IMR-90 (cell line): ENCODE measurements around the gene ZMYM2. TPM values are rescaled to one million over a fixed set of nuclear protein-coding genes. Genes with fewer than 3 reads are reported as not detected.

Experiments
- ATAC-seq: fragments of 200-7000 bp; cut with Tn5 transposase; 2 replicates; pipeline ENCODE4 v1.9.1; 2020; ENCODE audit warnings: low read depth, mild to moderate bottlenecking, moderate library complexity
- Bru-seq: library from RNA; stranded (reverse); fragments of 400-500 nt; gene quantifications from one replicate; lab custom pipeline; 2021; lab: Mats Ljungman, UMichigan
- BruChase-seq, 2 experiments: library from RNA; stranded (reverse); fragments of 400-500 nt; gene quantifications; one replicate each; lab custom pipeline; 2021; lab: Mats Ljungman, UMichigan
- BruUV-seq: library from RNA; stranded (reverse); fragments of 400-500 nt; replicated peaks from 2 replicates; lab custom pipeline; 2021; lab: Mats Ljungman, UMichigan
- CTCF ChIA-PET: fragments of 300-600 bp; formaldehyde crosslinking; extraction: SDS; loops from one replicate; lab custom pipeline; 2021; ENCODE audit warnings: antibody characterized with exemption; lab: Yijun Ruan, JAX
- POLR2A ChIA-PET: fragments of 300-600 bp; sonication (Branson Sonifier 250); formaldehyde crosslinking; loops from one replicate; lab custom pipeline; 2022; ENCODE audit warnings: antibody characterized with exemption; ENCODE audit not compliant: unreplicated experiment; lab: Charles Lee
- DNase-seq: peaks from one replicate; pipeline ENCODE4 v3.0.0; 2013
- H2AFZ ChIP-seq: replicated peaks from 2 replicates; pipeline ENCODE3; 2013; ENCODE audit warnings: low read length, mild to moderate bottlenecking; ENCODE audit not compliant: poor library complexity
- H2AK5ac ChIP-seq: 2 replicates; pipeline ENCODE4 v1.6.1; 2013; ENCODE audit warnings: low read depth, low read length, inconsistent platforms
- H2AK9ac ChIP-seq: replicated peaks from 2 replicates; pipeline ENCODE3; 2013; ENCODE audit warnings: mild to moderate bottlenecking, low read depth, low read length, moderate library complexity; ENCODE audit not compliant: poor library complexity
- H2BK120ac ChIP-seq: 2 replicates; pipeline ENCODE4 v1.6.1; 2013; ENCODE audit warnings: low read depth, low read length, inconsistent platforms
- H2BK15ac ChIP-seq: 3 replicates; pipeline ENCODE4 v1.6.1; 2013; ENCODE audit warnings: low read depth, low read length, inconsistent platforms
- H2BK20ac ChIP-seq: 2 replicates; pipeline ENCODE4 v1.6.1; 2013; ENCODE audit warnings: low read depth, mild to moderate bottlenecking, inconsistent platforms, low read length, moderate library complexity
- H2BK5ac ChIP-seq: 2 replicates; pipeline ENCODE4 v1.6.1; 2013; ENCODE audit warnings: mild to moderate bottlenecking, low read depth, low read length, inconsistent platforms; ENCODE audit not compliant: poor library complexity, severe bottlenecking
- H3K14ac ChIP-seq: replicated peaks from 2 replicates; pipeline ENCODE4 v1.6.1; 2013; ENCODE audit warnings: low read depth, low read length, inconsistent platforms
- H3K18ac ChIP-seq: 2 replicates; pipeline ENCODE4 v1.6.1; 2013; ENCODE audit warnings: low read depth, low read length, control low read depth
- H3K23ac ChIP-seq: 2 replicates; pipeline ENCODE4 v1.6.1; 2013; ENCODE audit warnings: low read depth, low read length, inconsistent platforms
- H3K27ac ChIP-seq: 2 replicates; pipeline ENCODE4 v1.5.1; 2013; ENCODE audit warnings: mild to moderate bottlenecking, control low read depth, low read length; ENCODE audit not compliant: insufficient read depth
- H3K27me3 ChIP-seq: 2 replicates; pipeline ENCODE4 v1.6.1; 2013; ENCODE audit warnings: low read length; ENCODE audit not compliant: control insufficient read depth, insufficient read depth
- H3K36me3 ChIP-seq: 2 replicates; pipeline ENCODE4 v1.6.1; 2013; ENCODE audit warnings: low read length, mixed read lengths; ENCODE audit not compliant: control insufficient read depth, insufficient read depth
- H3K4ac ChIP-seq: 2 replicates; pipeline ENCODE4 v1.6.1; 2013; ENCODE audit warnings: low read depth, low read length, inconsistent platforms
- H3K4me1 ChIP-seq: 2 replicates; pipeline ENCODE4 v1.6.1; 2013; ENCODE audit warnings: low read length, mixed read lengths; ENCODE audit not compliant: control insufficient read depth, insufficient read depth
- H3K4me2 ChIP-seq: 2 replicates; pipeline ENCODE4 v1.6.1; 2013; ENCODE audit warnings: low read depth, mild to moderate bottlenecking, control low read depth, low read length, moderate library complexity
- H3K4me3 ChIP-seq: 2 replicates; pipeline ENCODE4 v1.5.1; 2013; ENCODE audit warnings: low read depth, mild to moderate bottlenecking, control low read depth, low read length, moderate library complexity; ENCODE audit not compliant: insufficient read depth
- H3K56ac ChIP-seq: 2 replicates; pipeline ENCODE4 v1.6.1; 2013; ENCODE audit warnings: low read length, inconsistent platforms; ENCODE audit not compliant: insufficient read depth; ENCODE audit errors: extremely low read depth
- H3K79me1 ChIP-seq, 2 experiments: 2 replicates each; pipeline ENCODE4 v1.6.1; 2013; ENCODE audit warnings: low read length in 2 of 2, inconsistent platforms in 1 of 2, low read depth in 1 of 2
- H3K9ac ChIP-seq: 2 replicates; pipeline ENCODE4 v1.6.1; 2013; ENCODE audit warnings: low read depth, low read length, control low read depth
- H3K9me1 ChIP-seq: 2 replicates; pipeline ENCODE4 v1.6.1; 2013; ENCODE audit warnings: low read length, inconsistent platforms; ENCODE audit not compliant: insufficient read depth
- H3K9me3 ChIP-seq: 2 replicates; pipeline ENCODE4 v1.6.1; 2013; ENCODE audit warnings: low read length; ENCODE audit not compliant: control insufficient read depth, insufficient read depth
- H4K20me1 ChIP-seq: 2 replicates; pipeline ENCODE4 v1.6.1; 2013; ENCODE audit warnings: low read length, inconsistent platforms; ENCODE audit not compliant: insufficient read depth
- H4K5ac ChIP-seq: 2 replicates; pipeline ENCODE4 v1.6.1; 2013; ENCODE audit warnings: mild to moderate bottlenecking, low read depth, low read length, control low read depth
- H4K8ac ChIP-seq, 2 experiments: 2 replicates each; pipeline ENCODE4 v1.6.1; 2013; ENCODE audit warnings: low read depth in 2 of 2, low read length in 2 of 2, control low read depth in 1 of 2, inconsistent platforms in 1 of 2
- H4K91ac ChIP-seq: 2 replicates; pipeline ENCODE4 v1.6.1; 2013; ENCODE audit warnings: low read depth, low read length, inconsistent platforms; ENCODE audit not compliant: insufficient read depth
- BHLHE40 ChIP-seq: fragments of 150-350 bp; IDR thresholded peaks from 2 replicates; pipeline ENCODE4 v1.6.1; 2016; ENCODE audit warnings: mild to moderate bottlenecking, low read depth, low read length
- ELK1 ChIP-seq: fragments of 150-350 bp; IDR thresholded peaks from 2 replicates; pipeline ENCODE4 v1.6.1; 2016; ENCODE audit warnings: low read depth, mild to moderate bottlenecking, low read length, moderate library complexity, borderline replicate concordance
- FOS ChIP-seq: fragments of 150-350 bp; IDR thresholded peaks from 2 replicates; pipeline ENCODE4 v1.6.1; 2016; ENCODE audit warnings: low read depth, low read length
- MAZ ChIP-seq: IDR thresholded peaks from 2 replicates; pipeline ENCODE4 v1.6.1; 2012; ENCODE audit warnings: low read depth, mild to moderate bottlenecking, low read length, improper control_type of control experiment, moderate library complexity, borderline replicate concordance
- NFE2L2 ChIP-seq: fragments of 150-350 bp; IDR thresholded peaks from 2 replicates; pipeline ENCODE4 v1.6.1; 2016; ENCODE audit warnings: low read depth, mild to moderate bottlenecking, low read length
- POLR2A ChIP-seq: IDR thresholded peaks from 2 replicates; pipeline ENCODE4 v1.6.1; 2012; ENCODE audit warnings: mild to moderate bottlenecking, low read depth, low read length
- RAD21 ChIP-seq: IDR thresholded peaks from 2 replicates; pipeline ENCODE4 v1.6.1; 2012; ENCODE audit warnings: low read length, improper control_type of control experiment
- RCOR1 ChIP-seq: IDR thresholded peaks from 2 replicates; pipeline ENCODE4 v1.6.1; 2012; ENCODE audit warnings: mild to moderate bottlenecking, low read length, improper control_type of control experiment; ENCODE audit not compliant: insufficient replicate concordance
- RFX5 ChIP-seq: IDR thresholded peaks from 2 replicates; pipeline ENCODE4 v1.8.0; 2012; ENCODE audit warnings: low read depth, mild to moderate bottlenecking, low read length, moderate library complexity
- SMC3 ChIP-seq: fragments of 150-350 bp; IDR thresholded peaks from 2 replicates; pipeline ENCODE4 v1.6.1; 2016; ENCODE audit warnings: low read depth, mild to moderate bottlenecking, antibody characterized with exemption, low read length, moderate library complexity
- WGBS, 2 experiments: methylation state at CpG; one replicate each; pipeline versions ENCODE4 v1.1.5 to v1.1.7; 2013; ENCODE audit warnings: missing lambda C conversion rate in 2 of 2; ENCODE audit not compliant: insufficient read length in 1 of 2; ENCODE audit errors: extremely low coverage in 2 of 2; 5-methylcytosine and 5-hydroxymethylcytosine counted together
- dilution Hi-C: fragments of 300-500 bp; cut with HindIII; formaldehyde crosslinking; loops from one replicate; pipeline ENCODE4 v1.14.3; 2018; ENCODE audit warnings: low sequenced_read_pairs; ENCODE audit not compliant: unreplicated experiment
- in situ Hi-C: fragments of 300-500 bp; cut with MboI; formaldehyde crosslinking; loops from 3 replicates; pipeline ENCODE4 v1.14.3; 2019; ENCODE audit warnings: low sequenced_read_pairs, inconsistent platforms, mixed read lengths
- intact Hi-C: fragments of 100-400 bp; cut with micrococcal nuclease; formaldehyde crosslinking; loops from 2 replicates; pipeline ENCODE4 v1.10.0; 2022
- long read RNA-seq: library from polyadenylated mRNA; unstranded; transcript quantifications from one replicate; pipeline ENCODE4 v2.0.0, GENCODE V29; 2021; ENCODE audit not compliant: unreplicated experiment
- polyA plus RNA-seq, 3 experiments: library from polyadenylated mRNA; depleted of rRNA; stranded (reverse); fragments of >200 nt; gene quantifications; 2 replicates each; pipeline ENCODE4 v1.2.3, GENCODE V29; 2012; ENCODE audit warnings: low replicate concordance in 1 of 3
- total RNA-seq: library from RNA; depleted of rRNA; stranded (reverse); fragments of >200 nt; gene quantifications from 2 replicates; pipeline ENCODE4 v1.2.3, GENCODE V29; 2012; rRNA removed

The ZMYM2 gene
- 51.1 and 60.3 TPM in 2 replicates for total RNA-seq
- polyA plus RNA-seq (2012; rRNA removed), result 10.8 and 15.7 TPM in 2 replicates
- polyA plus RNA-seq (2012; cell fraction: cytosol; rRNA removed), result 1.5 and 1.7 TPM in 2 replicates
- 4.1 and 52.3 TPM in 2 replicates for polyA plus RNA-seq (2012; cell fraction: nucleus; rRNA removed; ENCODE audit: low replicate concordance)
- Bru-seq, nascent RNA, result percentile 94 among the genes with signal in this experiment
- BruChase-seq, experiment 1, labeled RNA remaining after a 6-hour chase, result percentile 93 among the genes with signal in this experiment
- percentile 97 among the genes with signal in this experiment for BruChase-seq, experiment 2, labeled RNA remaining after a 2-hour chase
- long read RNA-seq, full-length matches to known transcripts, result 1 of 21 reads
- long read RNA-seq, partial matches to known transcripts, result 9 of 21 reads
- long read RNA-seq, other reads (novel, unspliced or antisense), result 11 of 21 reads

GRCh38 chr13:19958155-19959111 lies at the start of gene ZMYM2:
TSS of gene ZMYM2 (plus strand) at chr13:19958727. CDS start at chr13:19993073, 34,346 bp downstream.
- peak within 1 kb of the TSS; percentile 98 for H3K9ac ChIP-seq
- intact Hi-C loops, result loop anchor here (1.0 to 10.0 kb wide), 3 partner anchors 97 to 254 kb away; partner anchors contain the start of gene PSPC1
- H4K5ac ChIP-seq, result peak within 1 kb of the TSS; percentile 80
- H4K91ac ChIP-seq, result peak within 1 kb of the TSS; percentile 88
- no peak within 1 kb of the TSS for H2BK120ac ChIP-seq
- DNase-seq (peak; percentile 95), ATAC-seq (peak; percentile 94)
- H3K27ac ChIP-seq, result peak within 1 kb of the TSS; percentile 97
- peak within 1 kb of the TSS; percentile 71; the same call in 1 of the 2 replicates for H3K18ac ChIP-seq
- peak within 1 kb of the TSS; percentile 93 for H2AFZ ChIP-seq
- H3K23ac ChIP-seq, result peak within 1 kb of the TSS; percentile 25
- no peaks in the 10 kb centered on the region for H3K9me3 ChIP-seq
- H3K36me3 ChIP-seq, result peaks cover 5% of the 10 kb centered on the region
- H3K79me1 ChIP-seq, result peaks cover 11 to 25% of the 10 kb centered on the region in 2 experiments; a peak in 3 of 4 replicates
- peaks cover 2% of the 10 kb centered on the region; the same call in 1 of the 2 replicates for H3K4me1 ChIP-seq
- dilution Hi-C loops, result no loop called here
- H3K56ac ChIP-seq, result peak within 1 kb of the TSS; percentile 61
- H2AK9ac ChIP-seq, result peak within 1 kb of the TSS; percentile 82
- H3K4me3 ChIP-seq, result peak within 1 kb of the TSS; percentile 96
- no TSS peak for BruUV-seq
- no peak within 1 kb of the TSS for H2BK20ac ChIP-seq
- H3K9me1 ChIP-seq, result no peaks in the 10 kb centered on the region
- peak within 1 kb of the TSS; percentile 42 for H2AK5ac ChIP-seq
- peaks cover 30% of the 10 kb centered on the region; the same call in 1 of the 2 replicates for H4K20me1 ChIP-seq
- H3K14ac ChIP-seq, result peak within 1 kb of the TSS; percentile 85
- ChIA-PET CTCF (interaction anchor here (0.6 kb wide), 1 partner anchor 965 kb away, joined by 5 read pairs; no protein-coding TSS in a partner anchor), POLR2A (no interaction called here)
- peak within 1 kb of the TSS; percentile 93 for H3K4me2 ChIP-seq
- TF ChIP-seq RAD21, result no peak
- TF ChIP-seq SMC3, result no peak
- peak; percentile 89 for TF ChIP-seq FOS
- no peak for TF ChIP-seq BHLHE40
- no peak for TF ChIP-seq NFE2L2
- TF ChIP-seq POLR2A, result peak; percentile 77
- TF ChIP-seq RCOR1, result no peak
- TF ChIP-seq MAZ, result peak; percentile 69; the same call in 1 of the 2 replicates
- no peak for TF ChIP-seq RFX5
- no peak for TF ChIP-seq ELK1
- H2BK15ac ChIP-seq, result no peak within 1 kb of the TSS
- H3K4ac ChIP-seq, result peak within 1 kb of the TSS; percentile 90
- in situ Hi-C loops, result no loop called here
- H2BK5ac ChIP-seq, result peak within 1 kb of the TSS; percentile 87
- no peaks in the 10 kb centered on the region for H3K27me3 ChIP-seq
- H4K8ac ChIP-seq, result peak within 1 kb of the TSS; percentile 80 to 81
- WGBS, 2 experiments, result 3% methylated on average over 59 of the region's 112 CpGs; no CpG with 5 or more reads in 1 of the 2 experiments
